WERI-Rb-1 (cell line): ENCODE measurements around the gene MICAL3.
"Not testable (repeated sequence)": the region's sequence is repeated elsewhere in the genome, so short reads cannot be mapped to it uniquely, and the experiment has no call there.

Experiments
- DNase-seq: peaks from one replicate; pipeline ENCODE4 v3.0.0-alpha.2; 2020
- H3K27ac ChIP-seq: fragments of 250-450 bp; sonication (Bioruptor Pico); 2 replicates; pipeline ENCODE4 v1.5.1; 2020; ENCODE audit warnings: mild to moderate bottlenecking, moderate library complexity
- H3K27me3 ChIP-seq: fragments of 250-450 bp; sonication (Bioruptor Pico); 2 replicates; pipeline ENCODE4 v1.5.1; 2021; ENCODE audit warnings: mild to moderate bottlenecking, low read depth, moderate library complexity; ENCODE audit not compliant: insufficient read depth, severe bottlenecking
- H3K36me3 ChIP-seq: fragments of 250-450 bp; sonication (Bioruptor Pico); 2 replicates; pipeline ENCODE4 v1.5.1; 2020; ENCODE audit warnings: mild to moderate bottlenecking, moderate library complexity
- H3K4me3 ChIP-seq: 2 replicates; pipeline ENCODE4 v1.5.1; 2011; ENCODE audit warnings: low read depth, mild to moderate bottlenecking, control low read depth, low read length
- H3K9me3 ChIP-seq: fragments of 250-450 bp; sonication (Bioruptor Pico); 2 replicates; pipeline ENCODE4 v1.5.1; 2021; ENCODE audit warnings: mild to moderate bottlenecking, moderate library complexity; ENCODE audit not compliant: severe bottlenecking
- TF ChIP-seq, protein P1 (sequence below): IDR thresholded peaks from 2 replicates; pipeline ENCODE4 v1.5.1; 2011; ENCODE audit warnings: low read depth, mild to moderate bottlenecking, control low read depth, inconsistent platforms, low read length

Gene MICAL3

DNA sequence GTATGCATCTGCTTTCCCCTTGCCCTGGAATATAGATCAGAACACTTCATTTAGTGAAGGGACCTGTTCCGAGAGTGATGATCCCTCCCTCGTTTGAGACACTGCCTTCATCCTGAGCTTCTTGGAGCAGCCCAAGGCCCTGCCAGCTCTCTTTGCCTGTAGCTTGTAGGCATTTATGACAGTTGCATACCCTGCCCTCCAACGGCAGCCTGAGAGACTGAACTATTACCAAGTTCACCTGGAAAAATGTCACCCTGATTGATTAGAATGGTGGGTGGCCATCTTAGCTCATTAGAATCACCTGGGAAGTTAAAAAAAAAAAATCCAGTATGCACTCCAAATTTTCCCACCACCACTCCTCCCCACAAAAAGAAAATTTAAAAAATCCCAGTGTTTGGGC lies 1.5 kb downstream of the MICAL3 start:
- Histone ChIP-seq H3K36me3 (no peaks in the 10 kb centered on the region), H3K27me3 (no peaks in the 10 kb centered on the region), H3K9me3 (no peaks in the 10 kb centered on the region), H3K4me3 (peak overlapping the region; percentile 47; the same call in 1 of the 2 replicates), H3K27ac (no peak overlapping the region)
- DNase-seq, result no peak
- TF ChIP-seq, protein P1, sequence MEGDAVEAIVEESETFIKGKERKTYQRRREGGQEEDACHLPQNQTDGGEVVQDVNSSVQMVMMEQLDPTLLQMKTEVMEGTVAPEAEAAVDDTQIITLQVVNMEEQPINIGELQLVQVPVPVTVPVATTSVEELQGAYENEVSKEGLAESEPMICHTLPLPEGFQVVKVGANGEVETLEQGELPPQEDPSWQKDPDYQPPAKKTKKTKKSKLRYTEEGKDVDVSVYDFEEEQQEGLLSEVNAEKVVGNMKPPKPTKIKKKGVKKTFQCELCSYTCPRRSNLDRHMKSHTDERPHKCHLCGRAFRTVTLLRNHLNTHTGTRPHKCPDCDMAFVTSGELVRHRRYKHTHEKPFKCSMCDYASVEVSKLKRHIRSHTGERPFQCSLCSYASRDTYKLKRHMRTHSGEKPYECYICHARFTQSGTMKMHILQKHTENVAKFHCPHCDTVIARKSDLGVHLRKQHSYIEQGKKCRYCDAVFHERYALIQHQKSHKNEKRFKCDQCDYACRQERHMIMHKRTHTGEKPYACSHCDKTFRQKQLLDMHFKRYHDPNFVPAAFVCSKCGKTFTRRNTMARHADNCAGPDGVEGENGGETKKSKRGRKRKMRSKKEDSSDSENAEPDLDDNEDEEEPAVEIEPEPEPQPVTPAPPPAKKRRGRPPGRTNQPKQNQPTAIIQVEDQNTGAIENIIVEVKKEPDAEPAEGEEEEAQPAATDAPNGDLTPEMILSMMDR, result no peak

DNA sequence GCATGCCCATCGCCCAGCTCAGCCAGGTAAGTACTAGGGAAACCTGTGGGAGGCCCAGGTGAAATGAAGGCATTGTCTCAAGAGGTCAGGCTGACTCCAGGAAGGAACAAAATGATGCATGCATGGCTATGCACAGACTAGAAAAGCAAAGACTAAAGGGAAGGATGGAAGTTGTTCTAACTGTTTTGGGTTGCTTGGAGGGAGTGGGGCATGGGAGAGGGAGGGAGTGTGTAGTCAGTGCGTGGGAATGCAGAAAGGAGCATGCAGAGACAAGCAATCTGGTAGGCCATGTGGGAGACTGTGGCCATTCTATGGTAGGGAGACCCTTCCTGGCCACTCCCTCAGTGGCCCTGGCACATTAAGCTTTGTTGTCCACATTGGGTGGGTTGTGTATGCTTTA lies 2.9 kb downstream of the MICAL3 start:
- no peak for DNase-seq

DNA sequence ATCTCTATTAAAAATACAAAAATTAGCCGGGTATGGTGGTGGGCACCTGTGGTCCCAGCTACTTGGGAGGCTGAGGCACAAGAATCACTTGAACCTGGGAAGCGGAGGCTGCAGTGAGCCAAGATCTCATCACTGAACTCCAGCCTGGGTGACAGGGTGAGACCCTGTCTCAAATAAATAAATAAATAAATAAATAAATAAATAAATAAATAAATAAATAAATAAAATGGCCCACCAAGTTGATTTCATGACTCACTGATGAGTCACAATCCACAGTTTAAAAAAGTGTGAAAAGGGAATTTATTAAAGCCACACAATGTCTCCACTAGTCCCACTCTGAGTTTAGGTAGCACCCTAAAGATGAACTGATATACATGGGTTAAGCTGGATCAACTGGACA lies 3.6 kb downstream of the MICAL3 start:
- not testable (repeated sequence) for DNase-seq

More for the DNA sequence above, 2.9 kb downstream of the MICAL3 start:
- H3K4me3 ChIP-seq, result no peak overlapping the region
- no peaks in the 10 kb centered on the region for H3K36me3 ChIP-seq
- TF ChIP-seq, protein P1, result no peak
- H3K27me3 ChIP-seq, result no peaks in the 10 kb centered on the region
- H3K27ac ChIP-seq, result no peak overlapping the region
- no peaks in the 10 kb centered on the region for H3K9me3 ChIP-seq

DNA sequence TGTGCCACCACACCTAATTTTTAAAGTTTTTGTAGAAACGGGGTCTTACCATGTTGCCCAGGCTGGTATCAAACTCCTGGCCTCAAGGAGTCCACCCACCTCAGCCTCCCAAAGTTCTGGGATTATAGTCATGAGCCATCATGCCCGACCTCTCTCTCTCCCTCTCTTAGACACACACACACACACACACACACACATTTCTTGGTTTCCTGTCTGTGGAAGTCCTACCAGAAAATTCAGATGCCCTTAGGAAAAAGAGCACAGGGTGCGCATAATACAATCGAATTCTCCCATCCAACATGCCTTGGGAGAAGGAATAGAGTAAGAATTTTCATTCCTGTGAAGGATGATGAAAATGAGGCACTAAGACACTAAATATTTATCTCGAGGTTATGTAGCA lies 10.4 kb downstream of the MICAL3 start:
- H3K4me3 ChIP-seq, result no peak overlapping the region
- no peaks in the 10 kb centered on the region for H3K36me3 ChIP-seq
- TF ChIP-seq, protein P1, result no peak
- DNase-seq, result no peak
- no peak overlapping the region for H3K27ac ChIP-seq
- H3K27me3 ChIP-seq, result no peaks in the 10 kb centered on the region
- no peaks in the 10 kb centered on the region for H3K9me3 ChIP-seq

More for the DNA sequence above, 3.6 kb downstream of the MICAL3 start:
- H3K27me3 ChIP-seq, H3K27ac ChIP-seq, H3K9me3 ChIP-seq, H3K4me3 ChIP-seq, H3K36me3 ChIP-seq: not testable (repeated sequence)

DNA sequence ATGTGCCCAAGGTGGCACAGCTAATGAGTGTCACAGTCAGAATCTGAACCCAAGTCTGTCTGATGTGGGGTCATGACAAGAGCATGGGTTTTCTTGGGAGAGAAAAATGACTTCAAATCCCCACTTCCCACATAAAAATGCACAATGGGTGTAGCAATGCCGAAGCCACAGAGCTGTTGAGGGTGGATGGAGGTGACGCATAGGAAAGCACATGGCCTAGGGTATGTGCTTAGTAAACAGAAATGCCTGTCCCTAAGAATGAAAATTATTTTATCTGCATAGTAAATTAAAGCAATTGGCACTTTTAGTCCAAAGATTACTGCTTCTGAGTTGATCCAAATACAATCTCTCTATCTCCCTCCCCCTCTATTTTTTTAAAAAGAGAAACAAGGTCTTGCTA lies 10.9 kb downstream of the MICAL3 start:
- Histone ChIP-seq H3K27me3 (no peaks in the 10 kb centered on the region), H3K36me3 (no peaks in the 10 kb centered on the region), H3K27ac (no peak overlapping the region), H3K9me3 (no peaks in the 10 kb centered on the region), H3K4me3 (no peak overlapping the region)
- TF ChIP-seq, protein P1, result no peak
- no peak for DNase-seq

DNA sequence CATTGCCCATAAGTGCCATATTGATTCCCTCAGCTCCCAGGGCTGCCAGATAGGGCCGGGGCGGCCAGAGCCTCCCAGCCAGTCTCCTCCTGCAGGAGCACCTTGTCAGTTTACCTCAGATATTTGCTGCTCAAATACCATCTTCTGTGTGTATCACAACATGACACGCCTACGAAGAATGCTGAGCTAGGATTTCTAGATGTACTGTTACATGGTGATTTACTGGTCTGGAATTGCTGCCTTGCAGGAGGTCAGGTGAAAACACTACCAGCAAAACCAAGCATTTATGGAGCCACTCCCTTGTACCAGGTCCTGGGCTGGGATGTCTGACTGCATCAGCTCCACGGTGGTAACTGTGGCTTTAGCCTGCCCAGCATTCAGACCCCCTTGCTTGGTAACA lies 11.8 kb downstream of the MICAL3 start:
- Histone ChIP-seq H3K27me3 (no peaks in the 10 kb centered on the region), H3K27ac (no peak overlapping the region)
- TF ChIP-seq, protein P1, result no peak

More for the DNA sequence above, 11.8 kb downstream of the MICAL3 start:
- Histone ChIP-seq H3K9me3 (no peaks in the 10 kb centered on the region), H3K4me3 (no peak overlapping the region), H3K36me3 (no peaks in the 10 kb centered on the region)
- no peak for DNase-seq
